ENCODE measurements around the gene SLC2A9.

Gene SLC2A9

GRCh38 chr4:10020106-10020505, 1.2 kb downstream of the SLC2A9 start:
- Histone ChIP-seq H3K27me3 (no peaks in the 10 kb centered on the region), H3K4me3 (ENCODE audit: low read depth, low read length) (no peak overlapping the region), H3K4me1 (no peaks in the 10 kb centered on the region), H3K9me3 (no peaks in the 10 kb centered on the region), H3K36me3 (no peaks in the 10 kb centered on the region)
- TF ChIP-seq, protein P1, sequence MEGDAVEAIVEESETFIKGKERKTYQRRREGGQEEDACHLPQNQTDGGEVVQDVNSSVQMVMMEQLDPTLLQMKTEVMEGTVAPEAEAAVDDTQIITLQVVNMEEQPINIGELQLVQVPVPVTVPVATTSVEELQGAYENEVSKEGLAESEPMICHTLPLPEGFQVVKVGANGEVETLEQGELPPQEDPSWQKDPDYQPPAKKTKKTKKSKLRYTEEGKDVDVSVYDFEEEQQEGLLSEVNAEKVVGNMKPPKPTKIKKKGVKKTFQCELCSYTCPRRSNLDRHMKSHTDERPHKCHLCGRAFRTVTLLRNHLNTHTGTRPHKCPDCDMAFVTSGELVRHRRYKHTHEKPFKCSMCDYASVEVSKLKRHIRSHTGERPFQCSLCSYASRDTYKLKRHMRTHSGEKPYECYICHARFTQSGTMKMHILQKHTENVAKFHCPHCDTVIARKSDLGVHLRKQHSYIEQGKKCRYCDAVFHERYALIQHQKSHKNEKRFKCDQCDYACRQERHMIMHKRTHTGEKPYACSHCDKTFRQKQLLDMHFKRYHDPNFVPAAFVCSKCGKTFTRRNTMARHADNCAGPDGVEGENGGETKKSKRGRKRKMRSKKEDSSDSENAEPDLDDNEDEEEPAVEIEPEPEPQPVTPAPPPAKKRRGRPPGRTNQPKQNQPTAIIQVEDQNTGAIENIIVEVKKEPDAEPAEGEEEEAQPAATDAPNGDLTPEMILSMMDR (IDR thresholded peaks at IDR 0.05; ENCODE audit: low read depth, low read length), result no peak
- no peak for DNase-seq

DNA sequence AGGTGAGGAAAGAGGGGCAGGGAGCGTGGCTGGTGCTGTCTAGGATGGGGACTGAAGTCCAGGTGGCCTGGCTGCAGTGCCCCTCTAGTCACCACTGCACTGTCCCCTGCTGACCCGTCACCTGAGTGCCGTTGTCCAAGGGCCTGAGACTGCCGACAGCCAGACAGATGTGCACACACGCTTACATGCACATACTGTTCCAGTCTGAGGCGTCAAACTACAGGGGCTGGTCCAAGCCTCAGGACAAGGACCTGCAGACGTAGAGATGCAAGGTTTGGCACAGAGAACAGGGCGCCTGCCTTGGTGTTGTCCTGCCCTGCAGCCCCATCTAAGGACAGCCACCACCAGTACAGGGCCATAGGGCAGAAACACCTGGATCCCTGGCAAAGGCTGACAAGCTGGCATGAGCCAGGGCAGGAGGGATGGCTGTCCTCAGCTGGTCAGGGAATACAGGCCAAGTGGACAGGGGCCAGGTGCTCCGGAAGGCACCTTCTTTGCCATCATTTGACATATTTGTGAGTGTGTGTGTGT, 1.7 kb downstream of the SLC2A9 start:
- Histone ChIP-seq H3K36me3 (no peaks in the 10 kb centered on the region), H3K27me3 (no peaks in the 10 kb centered on the region), H3K4me1 (no peaks in the 10 kb centered on the region), H3K9me3 (no peaks in the 10 kb centered on the region), H3K4me3 (ENCODE audit: low read depth, low read length) (no peak overlapping the region)
- DNase-seq, result no peak
- TF ChIP-seq, protein P1 (IDR thresholded peaks at IDR 0.05; ENCODE audit: low read depth, low read length), result no peak

- no peak for DNase-seq
- Histone ChIP-seq H3K4me1 (no peaks in the 10 kb centered on the region), H3K9me3 (no peaks in the 10 kb centered on the region), H3K4me3 (ENCODE audit: low read depth, low read length) (no peak overlapping the region), H3K27me3 (no peaks in the 10 kb centered on the region), H3K36me3 (no peaks in the 10 kb centered on the region)
- TF ChIP-seq, protein P1 (IDR thresholded peaks at IDR 0.05; ENCODE audit: low read depth, low read length), result no peak
Observed at GRCh38 chr4:10018818-10019461, 2.4 kb downstream of the SLC2A9 start.

GRCh38 chr4:10017037-10017893, 4.0 kb downstream of the SLC2A9 start:
- no peaks in the 10 kb centered on the region for H3K9me3 ChIP-seq
- H3K4me1 ChIP-seq, result no peaks in the 10 kb centered on the region
- no peaks in the 10 kb centered on the region for H3K36me3 ChIP-seq
- H3K27me3 ChIP-seq, result no peaks in the 10 kb centered on the region
- DNase-seq, result no peak
- TF ChIP-seq, protein P1 (IDR thresholded peaks at IDR 0.05; ENCODE audit: low read depth, low read length), result no peak
- H3K4me3 ChIP-seq (ENCODE audit: low read depth, low read length), result no peak overlapping the region

- Histone ChIP-seq H3K27me3 (no peaks in the 10 kb centered on the region), H3K4me3 (ENCODE audit: low read depth, low read length) (no peak overlapping the region), H3K4me1 (no peaks in the 10 kb centered on the region), H3K9me3 (no peaks in the 10 kb centered on the region), H3K36me3 (no peaks in the 10 kb centered on the region)
- no peak for DNase-seq
- TF ChIP-seq, protein P1 (IDR thresholded peaks at IDR 0.05; ENCODE audit: low read depth, low read length), result no peak
Observed at GRCh38 chr4:10016169-10016568, 5.1 kb downstream of the SLC2A9 start.

All from BE2C (cell line).